SK-N-SH (cell line): ENCODE results near the gene GRPEL2. TPM values are rescaled to one million over a fixed set of nuclear protein-coding genes. Genes with fewer than 3 reads are reported as not detected.

Source experiments
- CTCF ChIA-PET: fragments of 300-600, 350-600 bp; formaldehyde crosslinking; extraction: SDS; loops from one replicate; lab custom pipeline; 2021; lab: Yijun Ruan, JAX
- POLR2A ChIA-PET: fragments of 350-600 bp; sonication (Branson Sonifier 250); formaldehyde crosslinking; extraction: SDS; loops from one replicate; lab custom pipeline; 2020; ENCODE audit warnings: antibody characterized with exemption, inconsistent platforms; lab: Yijun Ruan, JAX
- DNase-seq: peaks from one replicate; pipeline ENCODE4 v3.0.0; 2012
- H2AFZ ChIP-seq: fragments of 200-600 bp; sonication (generic); 2 replicates; pipeline ENCODE4 v1.8.1; 2016; ENCODE audit warnings: antibody characterized with exemption, mild to moderate bottlenecking, low read depth
- H3F3A ChIP-seq: fragments of 200-600 bp; sonication (generic); replicated peaks from 2 replicates; pipeline ENCODE3; 2016; ENCODE audit warnings: antibody characterized with exemption, mild to moderate bottlenecking; ENCODE audit not compliant: insufficient read depth
- H3K27ac ChIP-seq, 2 experiments: fragments of 200-500 bp in 1 of 2; fragments of 200-600 bp in 1 of 2; sonication (Bioruptor generic) in 1 of 2; sonication (generic), shearing (Covaris generic) in 1 of 2; 2 replicates each; pipeline versions ENCODE4 v1.5.1 to v1.6.1; 2014 to 2016; ENCODE audit warnings: low read depth in 2 of 2, inconsistent platforms in 1 of 2, low read length in 1 of 2, mild to moderate bottlenecking in 1 of 2, mixed read lengths in 1 of 2
- H3K27me3 ChIP-seq: fragments of 200-600 bp; sonication (generic), shearing (Covaris generic); 2 replicates; pipeline ENCODE4 v1.6.1; 2016; ENCODE audit warnings: mixed run types; ENCODE audit not compliant: insufficient read depth
- H3K36me3 ChIP-seq, 2 experiments: fragments of 200-500 bp in 1 of 2; fragments of 200-600 bp in 1 of 2; sonication (Bioruptor generic) in 1 of 2; sonication (generic) in 1 of 2; replicated peaks in 1 of 2; 2 replicates each; pipeline versions ENCODE3 to v1.5.1; 2014 to 2016; ENCODE audit warnings: low read length in 1 of 2, mild to moderate bottlenecking in 1 of 2; ENCODE audit not compliant: insufficient read depth in 2 of 2, control insufficient read depth in 1 of 2
- H3K4me1 ChIP-seq, 2 experiments: fragments of 200-500 bp in 1 of 2; fragments of 200-600 bp in 1 of 2; sonication (Bioruptor generic) in 1 of 2; sonication (generic), shearing (Covaris generic) in 1 of 2; 2 replicates each; pipeline versions ENCODE4 v1.5.1 to v1.6.1; 2014 to 2016; ENCODE audit warnings: low read depth in 1 of 2, low read length in 1 of 2, mixed run types in 1 of 2; ENCODE audit not compliant: insufficient read depth in 2 of 2, control insufficient read depth in 1 of 2
- H3K4me2 ChIP-seq: fragments of 200-600 bp; sonication (generic), shearing (Covaris generic); 2 replicates; pipeline ENCODE4 v1.6.1; 2017; ENCODE audit warnings: mixed run types
- H3K4me3 ChIP-seq, 2 experiments: fragments of 200-500 bp in 1 of 2; fragments of 200-600 bp in 1 of 2; sonication (Bioruptor generic) in 1 of 2; sonication (generic), shearing (Covaris generic) in 1 of 2; 2 replicates each; pipeline versions ENCODE4 v1.5.1 to v1.8.1; 2014 to 2016; ENCODE audit warnings: low read depth in 2 of 2, inconsistent platforms in 1 of 2, low read length in 1 of 2, mild to moderate bottlenecking in 1 of 2, mixed read lengths in 1 of 2, moderate library complexity in 1 of 2
- H3K79me2 ChIP-seq: fragments of 200-600 bp; sonication (generic); 2 replicates; pipeline ENCODE4 v1.8.1; 2017; ENCODE audit warnings: mild to moderate bottlenecking; ENCODE audit not compliant: insufficient read depth
- H3K9ac ChIP-seq: fragments of 200-600 bp; sonication (generic); 2 replicates; pipeline ENCODE4 v1.6.1; 2017; ENCODE audit warnings: mixed run types
- H3K9me2 ChIP-seq: fragments of 200-600 bp; sonication (generic); 2 replicates; pipeline ENCODE4 v1.6.1; 2017; ENCODE audit warnings: mixed run types
- H3K9me3 ChIP-seq: fragments of 200-600 bp; sonication (generic); 2 replicates; pipeline ENCODE4 v1.6.1; 2017; ENCODE audit warnings: mixed run types, mild to moderate bottlenecking, moderate library complexity
- H4K20me1 ChIP-seq: fragments of 200-600 bp; sonication (generic); 2 replicates; pipeline ENCODE4 v1.6.1; 2017; ENCODE audit warnings: mild to moderate bottlenecking, mixed run types; ENCODE audit not compliant: insufficient read depth
- CHD2 ChIP-seq: fragments of 150-350 bp; IDR thresholded peaks from 2 replicates; pipeline ENCODE4 v1.6.1; 2018; ENCODE audit warnings: low read length; ENCODE audit not compliant: partially characterized antibody
- CTCF ChIP-seq: fragments of 200-600 bp; sonication (generic); IDR thresholded peaks from 2 replicates; pipeline ENCODE4 v1.6.1; 2017; ENCODE audit warnings: antibody characterized with exemption, mild to moderate bottlenecking, moderate library complexity
- ELF1 ChIP-seq: IDR thresholded peaks from 2 replicates; pipeline ENCODE4 v1.4.0; 2012
- FOXJ3 ChIP-seq: sonication (generic); formaldehyde crosslinking; IDR thresholded peaks from 2 replicates; pipeline ENCODE4 v1.5.1; 2020; ENCODE audit warnings: mild to moderate bottlenecking, missing genetic modification reagents
- GABPA ChIP-seq: IDR thresholded peaks from 2 replicates; pipeline ENCODE4 v1.4.0; 2012; ENCODE audit warnings: low read depth, mild to moderate bottlenecking
- IRF3 ChIP-seq: fragments of 150-350 bp; IDR thresholded peaks from 2 replicates; pipeline ENCODE4 v1.6.1; 2016; ENCODE audit warnings: mild to moderate bottlenecking, low read depth, low read length
- MAX ChIP-seq: IDR thresholded peaks from 2 replicates; pipeline ENCODE4 v1.4.0; 2012; ENCODE audit warnings: low read depth
- MXI1 ChIP-seq: IDR thresholded peaks from 2 replicates; pipeline ENCODE4 v1.6.1; 2012; ENCODE audit warnings: mild to moderate bottlenecking, low read depth, low read length, improper control_type of control experiment
- NFIC ChIP-seq: IDR thresholded peaks from 2 replicates; pipeline ENCODE4 v1.4.0; 2012; ENCODE audit warnings: borderline replicate concordance
- REST ChIP-seq: IDR thresholded peaks from 2 replicates; pipeline ENCODE4 v1.6.1; 2012; ENCODE audit warnings: mild to moderate bottlenecking, low read depth, low read length, moderate library complexity
- RFX5 ChIP-seq: IDR thresholded peaks from 2 replicates; pipeline ENCODE4 v1.6.1; 2012; ENCODE audit warnings: mild to moderate bottlenecking, improper control_type of control experiment, low read length
- SMC3 ChIP-seq: IDR thresholded peaks from 2 replicates; pipeline ENCODE4 v1.6.1; 2012; ENCODE audit warnings: low read depth, low read length, improper control_type of control experiment
- TCF12 ChIP-seq: IDR thresholded peaks from 2 replicates; pipeline ENCODE4 v1.4.0; 2012
- TEAD4 ChIP-seq: IDR thresholded peaks from 2 replicates; pipeline ENCODE4 v1.4.0; 2012; ENCODE audit warnings: mild to moderate bottlenecking, borderline replicate concordance; ENCODE audit not compliant: insufficient read depth
- USF2 ChIP-seq: fragments of 150-350 bp; IDR thresholded peaks from 2 replicates; pipeline ENCODE4 v1.6.1; 2017; ENCODE audit warnings: antibody characterized with exemption, low read length, low read depth, borderline replicate concordance
- YY1 ChIP-seq: IDR thresholded peaks from 2 replicates; pipeline ENCODE4 v1.4.0; 2012; ENCODE audit warnings: low read depth, mild to moderate bottlenecking
- ZBTB33 ChIP-seq: IDR thresholded peaks from 2 replicates; pipeline ENCODE4 v1.4.0; 2012; ENCODE audit warnings: low read depth, borderline replicate concordance
- WGBS: methylation state at CpG from one replicate; pipeline ENCODE4 v1.1.6; 2017; ENCODE audit warnings: low lambda C conversion rate; 5-methylcytosine and 5-hydroxymethylcytosine counted together
- polyA plus RNA-seq, 3 experiments: library from polyadenylated mRNA; depleted of rRNA; stranded (reverse); fragments of >200 nt; gene quantifications; 2 replicates each; pipeline ENCODE4 v1.2.3, GENCODE V29; 2012

The GRPEL2 gene
- polyA plus RNA-seq, 1 of the 3 experiments (the other 2 are of a cell fraction) = 4.6 TPM

GRCh38 chr5:149310488-149310887, 34.8 kb upstream of the GRPEL2 start:
- no peak for DNase-seq
- Histone ChIP-seq H3K27me3 (no peaks in the 10 kb centered on the region), H3K4me2 (no peak overlapping the region), H3K4me3 (no peak overlapping the region), H4K20me1 (no peaks in the 10 kb centered on the region), H3K4me1 (no peaks in the 10 kb centered on the region), H2AFZ (no peak overlapping the region), H3K27ac (no peak overlapping the region), H3K9me3 (no peaks in the 10 kb centered on the region), H3K9me2 (no peaks in the 10 kb centered on the region), H3F3A (no peaks in the 10 kb centered on the region), H3K79me2 (no peaks in the 10 kb centered on the region), H3K36me3 (peaks cover 0 to 5% of the 10 kb centered on the region in 2 experiments), H3K9ac (no peak overlapping the region)
- ChIA-PET POLR2A (no interaction called here), CTCF (interaction anchor here (1.9 to 4.8 kb wide), 4 partner anchors 45 to 124 kb away, joined by 4 to 23 read pairs (median 11); no protein-coding TSS in a partner anchor)
- TF ChIP-seq USF2 (no peak), IRF3 (no peak), CHD2 (no peak), SMC3 (no peak), REST (no peak), TCF12 (no peak), FOXJ3 (CRISPR knock-in tag) (no peak), ZBTB33 (no peak), MXI1 (no peak), YY1 (no peak), GABPA (no peak), RFX5 (no peak), CTCF (no peak), TEAD4 (no peak), ELF1 (no peak), NFIC (no peak), MAX (no peak)
- WGBS = 92% methylated on average over 4 of the region's 4 CpGs
